GM04504 (cell line): ENCODE data around the gene OR52K2.
"Not testable (repeated sequence)": the region's sequence is repeated elsewhere in the genome, so short reads cannot be mapped to it uniquely, and the experiment has no call there.

Source experiments
- DNase-seq: peaks from one replicate; pipeline ENCODE4 v3.0.0-alpha.2; 2012; ENCODE audit warnings: low read depth

Gene OR52K2

DNA sequence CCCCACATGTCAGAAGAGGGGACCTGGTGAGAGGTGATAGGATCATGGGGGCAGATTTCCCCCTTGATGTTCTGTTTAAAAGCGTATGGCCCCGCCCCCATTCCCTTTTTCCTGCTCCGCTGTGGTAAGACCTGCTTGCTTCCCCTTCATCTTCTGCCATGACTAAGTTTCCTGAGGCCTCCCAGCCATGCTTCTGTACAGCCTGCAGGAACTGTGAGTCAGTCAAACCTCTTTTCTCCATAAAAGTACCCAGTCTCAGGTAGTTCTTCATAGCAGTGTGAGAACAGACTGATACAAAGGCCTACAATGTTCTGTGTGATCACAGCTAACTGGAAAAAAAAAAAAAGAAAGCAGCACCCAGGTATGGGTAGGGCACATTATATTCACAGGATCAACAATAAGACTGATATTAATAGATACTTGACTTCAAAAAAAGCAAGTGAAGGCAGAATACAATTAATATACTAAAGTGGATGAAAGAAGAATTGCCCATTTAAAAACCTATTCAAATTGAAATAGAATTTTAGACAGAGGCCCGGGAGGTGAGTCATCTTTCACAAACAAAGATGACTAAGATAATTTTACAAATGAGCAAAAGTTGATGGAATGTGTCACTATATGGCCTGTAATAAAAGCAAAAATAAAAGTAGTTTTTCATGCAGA lies 31.6 kb downstream of the OR52K2 start:
- DNase-seq: no peak

DNA sequence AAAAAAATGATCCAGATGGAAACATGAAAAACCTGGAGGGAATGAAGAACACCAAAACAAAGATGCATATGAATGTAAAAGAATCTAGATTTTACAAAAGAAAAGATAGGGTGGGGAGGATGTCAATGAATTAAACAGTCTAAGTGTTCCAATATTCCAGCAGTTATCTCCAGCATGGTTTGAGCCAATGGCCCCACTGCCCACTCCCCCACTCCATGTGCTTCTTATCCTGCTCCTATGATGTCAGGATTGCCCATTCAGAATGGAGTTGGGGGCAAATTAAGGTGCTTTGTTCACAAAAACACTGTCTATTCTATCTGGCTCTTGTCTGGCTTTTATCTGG lies 32.1 kb downstream of the OR52K2 start:
- no peak for DNase-seq

DNA sequence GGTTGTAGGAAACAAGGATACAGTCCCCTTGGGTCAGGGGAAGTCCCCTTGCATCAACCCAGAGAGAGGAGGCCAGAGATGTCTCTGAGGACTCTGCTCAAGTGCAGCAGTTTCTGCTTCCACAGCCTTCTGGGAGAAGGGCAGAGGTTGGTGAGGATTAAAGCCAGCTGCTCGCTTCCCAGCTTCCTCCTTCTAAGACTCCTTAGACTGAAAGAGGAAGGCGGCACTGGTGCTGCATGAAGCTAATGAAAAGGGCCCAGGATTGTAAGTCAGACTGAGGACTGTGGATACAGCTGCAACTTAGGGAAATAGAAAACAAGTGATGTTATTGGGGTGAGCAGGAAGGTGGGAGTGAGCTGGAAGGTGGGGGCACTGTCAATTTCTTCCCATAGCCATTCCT lies 33.4 kb downstream of the OR52K2 start, which contains the start of gene OR52K1:
Gene OR52K1 (plus strand): TSS at position 202 of the 400 bp plus-strand sequence. CDS start 6,255 bp downstream, outside the sequence.
- no peak for DNase-seq

DNA sequence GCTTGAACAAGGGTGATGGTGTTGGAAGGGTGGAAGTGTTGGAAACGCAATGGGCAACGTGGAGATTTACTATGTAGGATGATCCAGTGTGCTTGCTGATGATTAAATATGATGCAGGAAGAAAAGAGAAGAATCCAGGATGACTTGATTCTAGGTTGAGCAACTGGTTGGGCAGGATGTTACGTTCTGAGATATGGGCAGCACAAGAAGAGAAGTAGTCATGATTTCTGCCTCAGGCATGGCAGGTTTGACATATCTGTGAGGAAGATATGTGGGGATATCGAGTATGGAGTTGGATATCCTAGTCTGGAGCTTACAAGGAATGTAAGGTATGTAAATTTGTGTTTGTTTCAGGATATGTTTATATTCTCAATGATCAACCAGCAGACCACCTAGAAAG lies 35.2 kb downstream of the OR52K2 start:
- no peak for DNase-seq

GRCh38 chr11:4491405-4491804 lies 42.3 kb downstream of the OR52K2 start:
- not testable (repeated sequence) for DNase-seq

DNA sequence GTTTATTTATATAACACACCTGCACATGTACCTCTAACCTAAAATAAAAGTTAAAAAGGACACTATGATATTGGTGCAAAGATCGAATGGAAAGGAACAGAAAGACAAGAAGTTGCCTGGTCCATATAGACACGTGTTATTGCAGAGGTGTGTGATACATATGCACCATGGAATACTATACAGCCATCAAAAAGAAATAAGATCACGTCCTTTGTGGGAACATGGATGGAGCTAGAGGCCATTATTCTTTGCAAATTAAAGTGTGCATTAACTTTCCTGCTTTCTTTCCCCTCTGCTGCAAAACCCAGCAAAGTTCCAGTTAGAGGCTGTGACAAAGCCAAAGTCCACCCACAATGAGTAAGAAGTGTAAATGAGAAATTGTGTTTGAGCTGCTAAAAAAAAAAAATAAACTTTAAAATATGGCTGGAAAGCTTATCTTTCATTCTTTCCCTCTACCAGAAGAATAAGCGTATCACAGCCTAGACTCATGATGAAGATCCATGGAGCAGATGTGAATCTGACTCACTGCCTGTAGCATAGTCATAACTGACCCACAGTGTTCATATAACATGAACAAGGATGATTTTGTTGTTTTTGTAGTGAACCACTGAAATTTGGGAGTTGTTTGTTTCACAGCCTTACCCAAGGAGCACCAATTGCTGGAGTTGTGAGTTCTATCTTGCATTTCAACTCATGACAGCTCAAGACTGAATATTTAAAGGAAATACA lies 42.9 kb downstream of the OR52K2 start:
- DNase-seq: no peak

- no peak for DNase-seq
These were observed 44.4 kb downstream of the OR52K2 start for GRCh38 chr11:4493480-4493818.

DNA sequence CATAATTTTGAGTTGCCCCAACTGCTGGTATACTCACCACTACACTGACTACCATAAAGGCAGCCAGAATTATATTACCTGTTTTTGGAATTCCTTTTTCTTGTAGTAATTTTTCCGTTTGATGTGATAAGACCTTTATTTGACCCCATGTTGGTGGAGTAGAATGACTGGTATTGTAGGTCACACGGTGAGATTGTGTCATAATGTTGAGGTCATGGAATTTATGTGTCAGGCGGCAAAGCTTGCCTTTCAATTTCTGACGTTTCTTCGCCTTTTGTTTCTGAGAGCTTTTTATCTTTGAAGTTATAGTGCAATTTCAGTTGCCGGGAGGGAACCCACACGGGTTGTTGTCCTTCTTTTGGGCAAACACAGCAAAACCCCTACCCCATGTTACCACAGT lies 46.4 kb downstream of the OR52K2 start:
- no peak for DNase-seq

- DNase-seq: no peak
These were observed 46.9 kb downstream of the OR52K2 start for GRCh38 chr11:4495986-4496385.

DNA sequence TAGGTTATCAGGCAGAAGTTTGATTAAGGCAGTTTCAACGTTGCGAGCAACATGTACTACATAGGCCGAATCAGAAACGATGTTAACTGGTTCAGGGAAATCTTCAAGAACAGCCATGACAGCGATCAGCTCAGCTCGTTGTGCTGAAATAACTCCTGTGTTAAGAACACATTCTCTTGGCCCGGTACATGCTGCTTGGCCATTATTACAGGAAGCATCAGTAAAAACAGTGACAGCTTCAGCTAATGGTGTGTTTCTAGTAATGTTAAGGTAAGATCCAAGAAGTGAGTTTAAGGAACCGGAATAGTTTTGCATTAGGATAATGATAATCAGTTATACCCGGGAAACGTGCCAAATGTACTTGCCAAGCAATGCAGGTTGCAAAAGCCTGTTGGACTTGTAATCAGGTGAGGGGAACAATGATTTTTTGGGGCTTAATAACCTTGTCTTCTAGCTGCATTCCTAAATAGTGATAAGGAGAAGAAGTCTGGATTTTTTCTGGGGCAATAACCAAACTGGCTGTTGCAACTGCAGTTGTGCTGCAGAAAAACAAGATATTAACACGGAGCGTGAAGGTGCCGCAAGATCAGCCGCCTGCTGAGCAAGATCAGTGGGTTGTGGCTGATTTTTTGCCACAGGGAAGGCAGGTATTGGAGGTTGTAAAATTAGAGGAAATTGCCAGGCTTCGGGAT lies 47.6 kb downstream of the OR52K2 start:
- DNase-seq: no peak
